8988T (cell line): ENCODE data around the gene CRTC1.
"Not testable (repeated sequence)": the region's sequence is repeated elsewhere in the genome, so short reads cannot be mapped to it uniquely, and the experiment has no call there.

Experiments
- DNase-seq: peaks from one replicate; pipeline ENCODE4 v3.0.0; 2011

The CRTC1 gene

DNA sequence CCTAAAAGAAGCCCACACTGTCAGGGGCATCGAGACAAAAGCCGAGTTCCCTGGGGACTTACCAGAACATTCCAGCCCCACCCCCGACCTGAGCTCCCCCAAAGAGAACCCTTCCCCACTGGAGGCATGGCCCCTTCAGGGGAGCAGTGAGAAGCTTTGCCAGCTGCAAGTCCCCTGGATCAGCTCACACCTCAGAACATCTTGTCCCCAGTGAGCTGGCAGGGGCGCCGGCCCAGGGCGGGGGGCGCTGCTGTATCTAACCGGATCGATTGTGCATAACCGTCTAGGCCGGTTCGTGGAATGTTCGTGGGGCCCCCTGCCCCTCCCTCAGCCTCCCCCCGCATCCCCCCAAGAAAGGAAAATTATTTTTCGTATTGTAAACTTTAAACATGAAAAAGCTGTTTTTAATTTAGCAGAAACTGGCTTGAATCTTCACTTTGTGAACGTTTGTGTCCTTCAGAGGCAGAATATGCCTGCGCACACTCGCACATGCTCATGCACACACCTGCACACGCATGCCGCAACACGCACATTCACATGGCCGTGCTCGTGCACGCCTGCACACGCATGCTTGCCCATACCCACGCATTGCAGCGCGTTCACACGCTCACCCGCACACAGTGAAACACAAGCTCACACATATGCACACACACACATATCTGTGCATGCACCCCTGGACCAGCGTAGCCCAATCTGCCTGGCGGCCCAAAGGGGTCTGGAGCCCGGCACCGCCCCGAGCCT, 12.0 kb upstream of the CRTC1 start:
- DNase-seq = no peak

DNA sequence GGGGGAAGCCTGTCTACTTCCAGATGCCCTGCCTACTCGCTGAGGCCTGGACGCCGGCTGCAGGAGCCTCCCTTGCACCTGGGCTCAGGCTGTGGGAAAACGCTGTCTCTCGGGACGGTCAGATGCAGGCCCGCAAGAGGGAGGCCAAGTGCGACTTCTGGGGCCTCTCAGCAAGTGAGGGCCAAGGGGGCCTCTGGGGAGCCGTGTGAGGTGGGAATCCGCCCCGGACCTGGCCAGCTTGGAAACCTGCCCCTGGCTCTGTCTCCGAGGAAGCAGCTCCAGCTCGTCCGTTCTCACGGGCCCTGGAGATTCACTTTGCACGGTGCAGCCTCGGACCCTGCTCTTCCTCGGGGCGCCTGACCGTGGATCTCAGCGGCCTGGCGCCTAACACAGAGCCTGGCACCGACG, 11.4 kb upstream of the CRTC1 start:
- DNase-seq = no peak

- DNase-seq = no peak
Observed at GRCh38 chr19:18672606-18673337, 10.7 kb upstream of the CRTC1 start.

DNA sequence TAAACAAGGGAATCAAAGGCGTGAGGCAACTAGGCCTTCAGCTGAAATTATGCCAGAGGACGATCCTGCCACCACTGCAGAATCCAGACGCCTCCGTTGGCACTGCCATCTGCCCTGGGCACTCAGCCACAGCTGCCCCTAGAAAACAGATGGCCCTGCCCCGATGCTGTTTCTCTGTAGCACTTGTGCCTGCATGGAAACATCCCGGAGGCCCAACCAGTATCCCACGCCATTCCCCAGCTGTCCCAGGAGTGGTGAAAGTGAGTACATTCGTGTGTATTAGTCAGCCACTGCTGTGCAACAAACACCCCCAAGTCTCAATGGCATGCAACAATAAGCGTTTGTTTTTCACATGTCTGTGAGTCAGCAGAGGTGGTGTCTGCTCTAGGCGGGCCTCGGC, 8.9 kb upstream of the CRTC1 start:
- no peak for DNase-seq

- DNase-seq = no peak
Observed at GRCh38 chr19:18675779-18676178, 7.7 kb upstream of the CRTC1 start.

DNA sequence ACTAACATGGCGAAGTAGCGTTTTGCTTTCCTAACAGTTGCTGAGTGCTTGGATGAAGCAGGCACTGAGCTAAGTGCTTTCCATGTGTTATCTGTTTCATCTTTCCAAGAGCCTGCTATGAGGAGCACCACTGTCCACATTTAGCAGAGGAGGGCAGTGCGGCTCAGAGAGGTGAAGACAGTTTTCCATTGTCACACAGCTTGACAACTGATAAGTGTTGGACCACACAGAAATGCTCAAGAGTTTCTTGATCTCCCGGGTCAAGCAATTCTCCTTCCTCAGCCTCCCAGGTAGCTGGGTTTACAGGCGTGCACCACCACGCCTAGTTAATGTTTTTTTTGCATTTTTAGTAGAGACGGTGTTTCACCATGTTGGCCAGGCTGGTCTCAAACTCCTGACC, 6.8 kb upstream of the CRTC1 start:
- DNase-seq = no peak

DNA sequence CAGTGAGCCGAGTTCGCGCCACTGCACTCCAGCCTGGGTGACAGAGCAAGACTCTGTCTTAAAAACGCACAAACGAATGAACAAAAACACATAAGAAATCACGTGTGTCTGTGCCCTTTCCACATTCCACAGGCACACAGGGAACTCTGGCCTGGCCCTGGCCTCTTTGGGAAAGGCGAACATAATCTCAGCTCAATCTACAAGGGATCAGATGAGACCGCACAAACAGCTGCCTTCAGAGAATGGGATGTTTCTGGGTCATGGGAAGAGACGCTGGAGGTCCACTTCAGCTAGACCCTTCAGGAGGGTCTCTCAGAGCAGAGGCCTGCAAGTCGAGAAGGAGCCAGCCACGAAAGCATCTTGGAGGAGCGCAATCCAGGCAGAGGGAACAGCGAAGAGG, 6.3 kb upstream of the CRTC1 start:
- no peak for DNase-seq

- DNase-seq = not testable (repeated sequence)
Observed at GRCh38 chr19:18680148-18680547, 3.3 kb upstream of the CRTC1 start.

DNA sequence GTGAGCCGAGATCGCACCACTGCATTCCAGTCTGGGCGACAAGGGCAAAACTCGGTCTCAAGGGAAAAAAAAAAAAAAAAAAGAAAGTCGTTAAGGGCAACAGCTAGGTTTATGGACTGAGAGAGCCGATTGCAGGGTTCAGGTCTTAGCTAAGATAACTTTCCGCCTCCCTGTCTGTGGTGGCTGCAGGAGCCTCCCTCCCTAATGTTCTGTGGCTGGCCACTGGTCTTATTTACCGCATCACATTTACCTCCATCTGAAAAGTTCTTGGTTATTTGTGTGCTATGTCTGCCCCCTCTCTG, 722 bp upstream of the CRTC1 start:
- DNase-seq = no peak

DNA sequence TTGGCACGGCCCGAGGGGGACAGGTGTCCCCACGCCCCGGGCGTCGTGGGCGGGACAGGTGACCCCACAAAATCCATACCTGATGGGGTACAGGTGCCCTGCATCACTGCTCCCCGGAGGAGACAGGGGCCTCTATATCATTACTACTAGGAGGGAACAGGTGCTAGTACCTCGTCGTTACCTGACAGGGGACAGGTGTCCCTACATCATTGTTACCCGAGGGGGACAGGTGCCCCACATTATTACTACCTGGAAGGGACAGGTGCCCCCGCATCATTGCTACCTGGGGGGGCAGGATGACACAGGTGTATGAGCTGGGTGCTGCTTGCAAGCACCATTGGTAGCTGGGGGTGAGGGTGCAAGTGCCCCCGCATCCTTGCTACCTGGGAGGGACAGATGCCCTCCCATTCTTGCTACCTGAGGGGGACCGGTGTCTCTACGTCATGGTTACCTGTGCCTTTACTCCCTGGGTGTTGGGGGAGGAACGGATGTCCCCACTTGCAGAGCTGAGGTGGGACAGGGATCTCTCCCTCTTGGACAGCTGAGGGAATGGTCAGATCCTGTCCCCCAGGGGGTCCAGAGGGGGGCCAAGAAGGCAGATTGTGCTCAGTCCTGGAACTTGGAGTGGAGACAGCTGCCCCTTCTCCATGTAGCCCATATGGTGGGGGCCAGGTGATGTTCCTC, 620 bp downstream of the CRTC1 start:
- no peak for DNase-seq

DNA sequence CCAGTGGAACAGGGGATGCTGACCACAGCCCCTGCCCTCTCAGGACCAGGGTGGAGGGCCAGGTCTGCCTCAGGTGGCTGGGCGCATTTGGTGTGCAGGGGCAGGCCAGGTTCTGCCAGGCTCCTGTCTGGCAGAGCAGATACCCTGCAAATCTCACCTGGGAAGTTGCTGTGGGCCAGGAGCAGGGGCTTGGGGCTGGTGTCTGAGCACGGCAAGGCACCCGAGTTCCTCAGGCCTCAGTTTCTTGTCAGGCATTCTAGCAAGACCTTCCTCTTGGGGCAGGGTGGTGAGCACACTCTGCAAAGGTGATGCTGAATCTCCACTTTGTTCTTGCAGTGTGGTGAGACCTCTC, 1.1 kb downstream of the CRTC1 start:
- no peak for DNase-seq

GRCh38 chr19:18685597-18686190, 2.2 kb downstream of the CRTC1 start:
- DNase-seq = no peak

GRCh38 chr19:18687740-18688465, 4.4 kb downstream of the CRTC1 start:
- no peak for DNase-seq

GRCh38 chr19:18696023-18696422, 12.5 kb downstream of the CRTC1 start:
- no peak for DNase-seq

GRCh38 chr19:18697680-18698079, 14.2 kb downstream of the CRTC1 start:
- DNase-seq = no peak

DNA sequence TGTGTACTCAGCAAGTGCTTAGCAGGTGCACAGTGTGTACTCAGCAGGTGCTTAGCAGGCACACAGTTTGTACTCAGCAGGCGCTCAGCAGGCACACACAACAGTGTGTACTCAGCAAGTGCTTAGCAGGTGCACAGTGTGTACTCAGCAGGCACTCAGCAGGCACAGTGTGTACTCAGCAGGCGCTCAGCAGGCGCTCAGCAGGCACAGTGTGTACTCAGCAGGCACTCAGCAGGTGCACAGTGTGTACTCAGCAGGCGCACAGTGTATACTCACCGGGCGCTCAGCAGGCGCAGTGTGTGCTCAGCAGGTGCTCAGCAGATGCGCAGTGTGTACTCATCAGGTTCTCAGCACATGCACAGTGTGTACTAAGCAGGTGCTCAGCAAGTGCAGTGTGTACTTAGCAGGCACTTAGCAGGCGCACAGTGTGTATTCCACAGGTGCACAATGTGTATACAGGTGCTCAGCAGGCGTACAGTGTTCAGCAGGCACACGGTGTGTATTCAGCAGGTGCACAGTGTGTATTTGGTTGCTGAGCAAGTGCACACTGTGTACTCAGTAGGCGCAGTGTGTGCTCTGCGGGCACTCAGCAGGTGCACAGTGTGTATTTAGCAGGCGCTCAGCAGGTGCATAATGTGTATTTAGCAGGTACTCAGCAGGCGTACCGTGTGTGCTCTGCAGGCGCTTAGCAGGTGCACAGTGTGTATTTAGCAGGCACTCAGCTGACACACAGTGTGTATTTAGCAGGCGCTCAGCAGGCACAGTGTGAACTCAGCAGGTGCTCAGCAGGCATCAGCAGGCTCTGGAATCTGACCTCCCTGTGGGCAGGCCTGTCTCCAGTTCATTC, 15.1 kb downstream of the CRTC1 start:
- DNase-seq = no peak

- DNase-seq = no peak
Observed at GRCh38 chr19:18699403-18700054, 16.0 kb downstream of the CRTC1 start.

GRCh38 chr19:18700501-18701249, 17.2 kb downstream of the CRTC1 start:
- DNase-seq = peak; percentile 85

GRCh38 chr19:18701250-18701608, 17.7 kb downstream of the CRTC1 start:
- no peak for DNase-seq

GRCh38 chr19:18704054-18704453, 20.6 kb downstream of the CRTC1 start:
- DNase-seq = no peak

DNA sequence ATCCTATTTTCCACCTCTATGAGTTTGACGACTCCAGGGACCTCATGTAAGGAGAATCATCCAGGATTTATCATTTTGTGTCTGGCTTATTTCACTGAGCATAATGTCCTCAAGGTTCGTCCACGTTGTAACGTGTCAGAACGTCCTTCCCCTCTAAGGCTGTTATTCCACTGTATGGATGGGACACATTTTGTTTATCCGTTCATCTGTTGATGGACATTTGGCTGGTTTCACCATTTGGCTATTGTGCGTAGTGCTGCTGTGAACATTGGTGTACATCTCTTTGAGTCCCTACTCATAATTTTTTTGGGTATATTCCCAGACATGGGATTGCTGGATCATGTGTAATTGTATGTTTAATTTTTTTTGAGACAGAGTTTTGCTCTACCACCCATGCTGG, 21.5 kb downstream of the CRTC1 start:
- DNase-seq = no peak
